Adipocyte (in vitro differentiated cells): ENCODE results near the gene ESAM.
A peak's percentile ranks its signal among the peaks of the same experiment; 100 is the strongest.

Source experiments
- DNase-seq: peaks from one replicate; pipeline ENCODE4 v3.0.0-alpha.2; 2015; ENCODE audit warnings: low read depth
- H3K27me3 ChIP-seq: replicated peaks from 2 replicates; pipeline ENCODE4 v1.7.0; 2013; ENCODE audit warnings: mild to moderate bottlenecking, low read length, moderate library complexity; ENCODE audit not compliant: control insufficient read depth, insufficient read depth
- H3K36me3 ChIP-seq: 2 replicates; pipeline ENCODE4 v1.7.0; 2013; ENCODE audit warnings: low read length, mild to moderate bottlenecking, moderate library complexity; ENCODE audit not compliant: control insufficient read depth, insufficient read depth, severe bottlenecking
- H3K4me1 ChIP-seq: 2 replicates; pipeline ENCODE4 v1.7.0; 2013; ENCODE audit warnings: mild to moderate bottlenecking, low read length, moderate library complexity; ENCODE audit not compliant: control insufficient read depth, insufficient read depth
- H3K4me3 ChIP-seq: 2 replicates; pipeline ENCODE4 v1.7.0; 2013; ENCODE audit warnings: mild to moderate bottlenecking, low read length, moderate library complexity
- H3K9ac ChIP-seq: 2 replicates; pipeline ENCODE4 v1.7.0; 2013; ENCODE audit warnings: mild to moderate bottlenecking, low read length, moderate library complexity
- H3K9me3 ChIP-seq: 2 replicates; pipeline ENCODE4 v1.7.0; 2013; ENCODE audit warnings: mild to moderate bottlenecking, low read length, moderate library complexity; ENCODE audit not compliant: control insufficient read depth

The ESAM gene

DNA sequence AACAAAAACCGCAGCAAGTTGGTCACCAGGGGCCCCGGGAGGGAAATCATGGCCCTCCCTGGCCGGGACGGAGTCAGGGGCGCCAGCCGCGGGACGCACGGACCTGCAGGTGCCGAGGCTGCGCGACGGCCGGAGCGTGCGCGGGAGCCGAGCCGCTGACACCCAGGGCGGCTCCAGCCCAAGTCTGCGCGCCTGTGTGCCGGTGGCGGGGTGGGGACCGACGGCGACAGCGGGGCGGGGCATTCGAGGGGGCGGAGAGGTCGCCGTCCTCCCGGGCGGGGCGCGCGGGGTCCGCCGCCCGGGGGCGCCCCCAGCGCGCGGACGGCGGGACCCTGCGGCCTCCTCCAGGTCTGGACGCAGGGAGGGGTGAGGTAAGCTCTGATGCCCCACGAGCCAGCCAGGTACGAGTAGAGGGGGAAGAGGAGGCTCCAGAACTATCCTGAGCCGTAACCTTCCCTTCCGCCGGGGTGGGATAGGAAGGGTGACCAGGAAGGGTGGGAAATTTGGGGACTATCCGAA lies at the start of gene ESAM:
TSS of gene ESAM (minus strand) at position 186 of the 519 bp plus-strand sequence. CDS start at position 50, 136 bp downstream.
- Histone ChIP-seq H3K4me3 (peak within 1 kb of the TSS; percentile 77), H3K9ac (no peak within 1 kb of the TSS), H3K27me3 (peaks cover 60% of the 10 kb centered on the region), H3K4me1 (peaks cover 16% of the 10 kb centered on the region), H3K9me3 (no peaks in the 10 kb centered on the region), H3K36me3 (peaks cover 4% of the 10 kb centered on the region)
- no peak for DNase-seq

DNA sequence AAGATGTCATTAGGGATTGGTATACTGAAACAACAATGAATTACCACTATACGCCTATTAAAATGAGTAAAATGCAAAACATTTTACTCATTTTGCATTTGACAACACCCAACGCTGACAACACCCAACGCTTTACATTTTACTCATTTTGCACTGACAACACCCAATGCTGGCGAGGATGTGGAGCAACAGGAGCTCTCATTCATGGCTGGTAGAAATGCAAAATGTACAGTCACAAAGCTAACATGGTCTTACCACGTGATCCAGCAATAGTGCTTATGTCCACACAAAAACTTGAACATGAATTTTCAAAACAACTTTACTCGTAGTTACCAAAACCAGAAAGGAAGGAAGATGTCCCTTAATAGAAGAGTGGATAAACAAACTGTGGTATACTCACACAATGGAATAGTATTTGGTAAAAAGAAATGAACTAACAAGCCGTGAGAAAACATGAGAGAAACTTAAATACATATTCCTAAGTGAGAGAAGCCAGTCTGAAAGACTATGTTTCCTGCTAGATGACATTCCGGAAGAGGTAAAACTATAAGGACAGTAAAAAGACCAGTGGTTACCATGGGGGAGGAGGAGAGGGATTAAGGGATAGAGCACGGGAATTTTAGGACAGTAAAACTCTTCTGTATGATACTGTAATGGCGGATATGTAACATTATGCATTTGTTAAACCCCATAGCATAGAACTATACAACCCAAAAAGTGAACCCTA lies 49.5 kb upstream of the ESAM start:
- Histone ChIP-seq H3K4me1 (peaks cover 11% of the 10 kb centered on the region), H3K4me3 (no peak overlapping the region), H3K9me3 (no peaks in the 10 kb centered on the region), H3K9ac (no peak overlapping the region), H3K36me3 (no peaks in the 10 kb centered on the region), H3K27me3 (no peaks in the 10 kb centered on the region)
- DNase-seq: no peak

DNA sequence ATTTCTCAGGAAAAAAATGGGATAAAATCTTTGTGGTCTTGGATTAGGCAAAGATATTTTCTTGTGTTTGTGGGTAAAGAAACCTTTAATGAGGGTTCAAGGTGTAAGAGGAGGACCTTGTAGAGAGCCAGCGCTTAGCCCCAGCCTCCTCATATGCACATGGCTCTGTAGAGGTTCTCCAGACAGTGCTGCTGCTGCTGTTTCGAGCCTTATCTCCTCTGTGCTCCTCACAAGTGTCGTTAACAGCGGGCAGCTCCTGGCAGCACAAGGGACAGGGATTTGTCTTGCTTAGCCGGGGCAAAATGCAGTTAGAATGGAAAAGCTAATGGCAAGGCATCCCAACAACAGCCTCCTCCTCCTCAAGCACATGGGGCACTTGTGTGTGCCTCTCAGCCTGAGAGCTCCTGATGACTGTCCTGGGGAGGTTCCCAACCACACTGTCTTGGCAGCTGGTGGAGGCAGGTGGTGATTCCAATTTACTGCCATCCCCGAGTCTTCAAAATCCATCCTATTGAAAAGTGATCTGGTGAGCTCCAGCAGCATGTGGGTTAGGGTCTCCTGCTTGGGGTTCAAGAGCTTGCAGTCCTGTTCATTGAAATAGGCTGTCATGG lies 45.7 kb upstream of the ESAM start:
- H3K9ac ChIP-seq: no peak overlapping the region
- no peaks in the 10 kb centered on the region for H3K36me3 ChIP-seq
- H3K27me3 ChIP-seq: no peaks in the 10 kb centered on the region
- no peak overlapping the region for H3K4me3 ChIP-seq
- no peaks in the 10 kb centered on the region for H3K9me3 ChIP-seq
- no peak for DNase-seq
- H3K4me1 ChIP-seq: peaks cover 5% of the 10 kb centered on the region

DNA sequence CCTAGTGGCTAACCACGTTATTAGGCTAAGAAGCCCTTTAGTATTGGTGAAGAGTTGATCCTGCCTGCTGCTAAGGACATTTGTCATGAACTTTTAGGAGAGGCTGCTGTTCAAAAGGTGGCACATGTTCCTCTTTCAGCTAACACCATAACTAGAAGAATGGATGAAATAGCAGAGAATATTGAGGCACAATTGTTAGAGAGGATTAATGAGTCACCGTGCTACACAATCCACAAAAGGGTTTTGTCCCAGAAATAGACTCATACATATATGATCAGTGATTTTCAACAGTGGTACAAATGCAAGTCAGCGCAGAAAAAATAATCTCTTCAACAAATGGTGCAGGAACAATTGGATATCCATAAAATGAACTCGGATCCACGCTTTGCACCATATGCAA lies 45.1 kb upstream of the ESAM start:
- peaks cover under 1% of the 10 kb centered on the region for H3K4me1 ChIP-seq
- H3K4me3 ChIP-seq: no peak overlapping the region
- H3K9ac ChIP-seq: no peak overlapping the region
- no peaks in the 10 kb centered on the region for H3K36me3 ChIP-seq
- no peaks in the 10 kb centered on the region for H3K27me3 ChIP-seq
- H3K9me3 ChIP-seq: no peaks in the 10 kb centered on the region
- DNase-seq: no peak

DNA sequence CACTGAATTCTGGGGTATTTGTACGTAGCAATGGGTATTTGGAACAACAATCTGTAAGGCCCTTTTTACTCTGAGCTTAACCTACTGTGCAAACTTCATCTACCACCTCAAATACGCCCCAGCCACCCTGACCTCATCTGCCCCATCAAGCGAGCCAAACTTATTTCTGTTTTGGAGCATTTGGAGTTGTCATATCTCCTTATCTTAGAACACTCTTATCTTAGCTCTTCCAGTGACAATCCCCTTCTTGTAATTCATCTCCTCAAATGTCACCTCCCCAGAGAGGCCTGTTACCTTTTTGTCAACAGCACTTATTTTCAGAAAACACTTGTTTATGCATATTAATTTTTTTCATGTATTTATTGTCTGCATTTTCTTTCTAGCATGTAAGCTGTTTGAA lies 42.8 kb upstream of the ESAM start:
- Histone ChIP-seq H3K36me3 (no peaks in the 10 kb centered on the region), H3K9me3 (no peaks in the 10 kb centered on the region), H3K9ac (no peak overlapping the region), H3K4me3 (no peak overlapping the region), H3K27me3 (no peaks in the 10 kb centered on the region), H3K4me1 (peaks cover 15% of the 10 kb centered on the region)
- no peak for DNase-seq

DNA sequence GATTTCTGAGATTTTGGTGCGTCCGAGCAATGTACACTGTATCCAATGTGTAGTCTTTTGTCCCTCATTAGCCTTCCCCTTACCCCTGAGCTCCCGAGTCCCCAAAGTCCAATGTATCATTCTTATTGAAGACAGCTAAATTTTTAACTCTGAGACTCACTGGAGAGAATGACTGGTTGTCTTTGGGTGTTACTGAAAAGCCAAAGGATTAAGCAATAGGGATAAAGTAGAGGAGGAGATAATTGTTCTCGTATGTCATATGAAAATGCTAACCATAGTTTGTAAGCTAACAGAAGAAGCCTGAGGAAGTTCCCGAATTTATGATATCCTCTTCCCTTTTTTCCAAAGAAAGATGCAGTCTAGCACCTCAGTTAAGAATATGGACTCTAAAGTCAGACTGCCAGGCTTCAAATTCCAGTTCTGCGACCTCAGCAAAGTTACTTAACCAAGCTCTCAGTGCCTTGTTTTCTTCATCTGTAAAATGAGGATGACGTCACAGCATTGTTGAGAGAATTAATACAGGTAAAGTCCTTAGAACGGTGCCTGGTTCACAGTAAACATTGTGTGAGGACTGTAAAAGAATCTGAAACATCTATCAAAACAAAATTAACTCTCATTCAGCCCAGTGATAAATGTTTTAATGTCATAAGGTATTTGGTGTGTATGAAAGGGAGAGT lies 39.7 kb upstream of the ESAM start:
- Histone ChIP-seq H3K27me3 (no peaks in the 10 kb centered on the region), H3K36me3 (no peaks in the 10 kb centered on the region), H3K9me3 (no peaks in the 10 kb centered on the region), H3K4me1 (peaks cover 25% of the 10 kb centered on the region), H3K9ac (peak overlapping the region; percentile 93), H3K4me3 (peak overlapping the region; percentile 88)
- peak; percentile 60 for DNase-seq

DNA sequence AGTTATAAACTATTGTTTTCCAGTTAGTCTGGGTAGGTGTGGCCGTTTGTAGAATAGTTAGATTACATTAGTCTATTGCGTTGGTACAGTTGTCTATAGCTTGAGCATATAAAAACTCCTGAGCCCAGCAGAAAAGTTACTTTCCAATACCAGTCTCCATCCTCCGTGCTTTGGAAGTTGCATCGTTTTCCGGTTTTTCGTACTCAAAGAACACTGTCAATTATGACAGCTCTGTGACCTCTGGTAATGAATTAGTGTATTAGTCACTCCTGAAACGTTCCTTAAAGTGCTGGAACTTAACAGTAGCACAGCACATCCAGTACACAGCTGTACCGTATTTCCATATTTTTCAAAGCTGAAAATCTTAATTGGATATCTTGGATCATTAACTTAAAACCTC lies 38.9 kb upstream of the ESAM start:
- DNase-seq: peak; percentile 59

GRCh38 chr11:124800226-124800929 lies 38.3 kb upstream of the ESAM start, which contains the start of gene MSANTD2:
TSS of gene MSANTD2 (minus strand) at chr11:124800406. CDS start at chr11:124800380, 26 bp downstream.
- peak within 1 kb of the TSS; percentile 93 for H3K9ac ChIP-seq
- H3K27me3 ChIP-seq: no peaks in the 10 kb centered on the region
- H3K4me1 ChIP-seq: peaks cover 25% of the 10 kb centered on the region
- peak; percentile 96 for DNase-seq
- no peaks in the 10 kb centered on the region for H3K36me3 ChIP-seq
- H3K4me3 ChIP-seq: peak within 1 kb of the TSS; percentile 88
- no peaks in the 10 kb centered on the region for H3K9me3 ChIP-seq

More for the DNA sequence above, 38.9 kb upstream of the ESAM start:
- Histone ChIP-seq H3K27me3 (no peaks in the 10 kb centered on the region), H3K36me3 (no peaks in the 10 kb centered on the region), H3K9ac (peak overlapping the region; percentile 93), H3K9me3 (no peaks in the 10 kb centered on the region), H3K4me1 (peaks cover 25% of the 10 kb centered on the region), H3K4me3 (peak overlapping the region; percentile 88)

DNA sequence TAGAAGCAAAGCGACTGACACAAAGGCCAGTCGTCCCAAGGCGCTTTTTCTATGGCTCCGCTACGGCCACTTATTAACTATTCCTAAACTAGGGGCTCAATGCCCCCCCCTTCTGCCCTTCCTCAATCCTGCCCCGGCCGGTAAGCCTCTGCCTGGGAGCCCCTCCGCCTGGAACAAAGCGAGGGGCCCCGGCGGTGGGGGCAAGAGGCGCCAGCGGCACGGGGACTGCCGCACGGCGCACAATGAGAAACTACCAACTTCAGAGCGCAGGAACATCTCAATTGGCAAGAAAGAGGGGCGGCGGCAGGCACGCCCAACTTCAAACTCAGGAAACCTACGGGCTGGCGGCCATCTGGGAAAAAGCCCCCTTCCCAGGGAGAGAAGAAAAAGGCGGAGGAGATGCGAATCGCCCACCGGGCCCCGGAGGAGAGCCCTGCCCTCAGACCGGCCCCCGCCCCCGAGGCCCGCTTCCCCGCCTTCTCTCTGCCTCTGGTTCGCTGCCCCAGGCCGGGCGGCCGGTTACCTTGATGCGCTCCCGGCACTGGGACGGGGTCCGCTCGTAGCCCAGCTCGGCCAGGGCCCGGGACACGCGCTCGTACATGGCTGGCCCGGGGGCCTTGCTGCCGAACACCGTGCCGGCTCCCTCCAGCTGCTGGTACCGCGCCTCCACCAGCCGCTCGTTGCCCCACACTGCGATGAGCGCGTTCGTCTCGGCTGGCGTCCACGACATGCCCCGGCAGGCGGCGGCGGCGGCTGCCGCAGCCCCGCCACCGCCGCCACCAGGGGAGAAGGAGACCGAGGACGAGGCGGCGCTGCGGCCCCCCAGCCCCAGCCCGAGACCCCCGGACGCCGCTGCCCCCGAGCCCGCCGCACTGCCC lies 37.5 kb upstream of the ESAM start:
- H3K4me3 ChIP-seq: peak overlapping the region; percentile 88
- H3K27me3 ChIP-seq: no peaks in the 10 kb centered on the region
- DNase-seq: peak; percentile 68
- H3K9me3 ChIP-seq: no peaks in the 10 kb centered on the region
- peaks cover 25% of the 10 kb centered on the region for H3K4me1 ChIP-seq
- H3K9ac ChIP-seq: peak overlapping the region; percentile 93
- H3K36me3 ChIP-seq: no peaks in the 10 kb centered on the region

DNA sequence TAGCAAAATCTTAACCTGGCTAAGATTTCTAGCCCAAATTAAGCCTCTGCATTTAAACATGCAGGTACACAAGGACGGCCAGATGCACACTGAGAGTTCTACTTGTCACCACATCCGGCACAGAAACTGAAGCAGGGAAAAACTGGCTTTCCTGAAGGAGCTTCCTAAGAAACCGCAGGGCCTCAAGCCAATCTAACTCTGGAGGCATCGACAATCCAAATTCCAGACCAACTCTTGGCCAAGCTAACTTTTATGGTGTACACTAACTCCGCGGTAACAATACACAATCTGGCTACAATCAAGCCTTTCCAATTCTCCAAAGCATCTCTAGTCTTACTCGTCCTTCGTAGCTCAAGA lies 36.9 kb upstream of the ESAM start:
- no peaks in the 10 kb centered on the region for H3K27me3 ChIP-seq
- peak overlapping the region; percentile 88 for H3K4me3 ChIP-seq
- H3K36me3 ChIP-seq: no peaks in the 10 kb centered on the region
- H3K9ac ChIP-seq: peak overlapping the region; percentile 93
- H3K9me3 ChIP-seq: no peaks in the 10 kb centered on the region
- H3K4me1 ChIP-seq: peaks cover 25% of the 10 kb centered on the region
- DNase-seq: peak; percentile 67
